GM19023 (cell line): ENCODE data around the gene ERCC4.

Source experiments
- ATAC-seq: cut with Tn5 transposase; IDR thresholded peaks from one replicate; pipeline ENCODE4 v1.9.1; 2021; ENCODE audit warnings: mild to moderate bottlenecking, moderate library complexity; ENCODE audit not compliant: unreplicated experiment

Gene ERCC4

DNA sequence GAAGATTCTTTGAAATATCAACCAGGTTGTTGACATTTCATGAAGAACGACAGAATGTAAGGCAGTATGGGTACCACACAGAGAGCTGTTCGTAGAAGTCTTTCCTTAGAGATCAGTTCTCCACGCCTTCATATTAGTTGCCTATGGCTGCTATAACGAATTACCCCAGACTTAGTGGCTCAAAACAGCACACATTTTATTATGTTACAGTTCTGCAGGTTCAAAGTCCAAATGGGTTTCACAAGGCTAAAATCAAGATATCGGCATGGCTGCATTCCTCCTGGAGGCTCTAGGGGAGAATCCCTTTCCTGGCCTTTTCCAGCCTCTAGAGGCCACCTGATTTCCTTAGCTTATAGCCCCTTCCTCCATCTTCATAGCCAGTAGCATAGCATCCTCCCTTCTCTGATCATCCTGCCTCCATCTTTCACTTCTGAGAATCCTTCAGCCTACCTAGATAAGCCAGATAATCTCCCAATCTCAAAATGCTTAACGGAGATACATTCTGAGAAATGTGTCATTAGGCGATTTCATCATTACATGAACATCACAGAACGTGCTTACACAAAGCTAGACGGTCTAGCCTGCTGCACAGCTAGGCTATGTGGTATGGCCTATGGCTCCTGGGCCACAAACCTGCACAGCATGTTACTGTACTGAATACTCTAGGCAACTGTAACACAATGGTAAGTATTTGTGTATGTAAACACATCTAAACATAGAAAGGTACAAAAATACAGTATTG is 26.0 kb downstream of the ERCC4 start:
- no peak for ATAC-seq

- ATAC-seq: no peak
Observed at GRCh38 chr16:13948086-13948485, 28.1 kb downstream of the ERCC4 start.

- no peak for ATAC-seq
Observed at GRCh38 chr16:13950821-13951547, 31.0 kb downstream of the ERCC4 start.

DNA sequence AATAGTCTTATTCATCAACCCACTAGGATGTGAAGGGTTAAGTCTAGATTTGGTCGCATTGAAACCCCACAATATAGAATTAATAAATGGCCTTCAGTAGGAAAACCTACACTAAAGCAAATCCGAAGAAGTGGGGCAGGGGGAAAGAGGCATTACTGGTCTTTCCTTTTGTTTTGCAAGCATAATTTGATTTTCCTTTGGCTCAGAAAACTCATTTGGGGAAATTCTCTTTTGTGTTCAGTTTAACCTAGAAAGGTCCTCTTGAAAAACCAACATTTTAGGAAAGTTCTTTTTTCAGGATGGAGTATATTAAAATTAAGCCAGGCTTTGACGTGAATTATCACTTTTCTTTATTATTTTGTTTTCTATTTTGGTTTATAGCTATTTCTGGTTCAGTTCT is 31.7 kb downstream of the ERCC4 start:
- no peak for ATAC-seq

- ATAC-seq: no peak
Observed at GRCh38 chr16:13953501-13953900, 33.5 kb downstream of the ERCC4 start.

- no peak for ATAC-seq
Observed at GRCh38 chr16:13956635-13957196, 36.8 kb downstream of the ERCC4 start.

GRCh38 chr16:13957197-13958078 is 37.5 kb downstream of the ERCC4 start:
- peak; percentile 60 for ATAC-seq

- no peak for ATAC-seq
Observed at GRCh38 chr16:13958474-13958873, 38.5 kb downstream of the ERCC4 start.

GRCh38 chr16:13959626-13960025 is 39.7 kb downstream of the ERCC4 start:
- no peak for ATAC-seq

GRCh38 chr16:13961099-13961811 is 41.3 kb downstream of the ERCC4 start:
- ATAC-seq: no peak

DNA sequence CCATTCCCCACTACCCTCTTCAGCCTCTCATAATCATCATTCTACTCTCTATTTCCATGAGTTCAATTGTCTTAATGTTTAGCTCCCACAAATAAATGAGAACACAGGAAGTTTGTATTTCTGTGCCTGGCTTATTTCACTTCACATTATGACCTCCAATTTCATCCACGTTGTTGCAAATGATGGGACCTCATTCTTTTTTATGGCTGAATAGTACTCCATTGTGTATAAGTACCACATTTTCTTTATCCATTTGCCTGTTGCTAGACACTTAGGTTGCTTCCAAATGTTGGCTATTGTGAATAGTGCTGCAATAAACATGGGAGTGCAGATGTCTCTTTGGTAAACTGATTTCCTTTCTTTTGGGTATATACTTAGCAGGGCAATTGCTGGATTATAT is 42.3 kb downstream of the ERCC4 start:
- no peak for ATAC-seq

- ATAC-seq: no peak
Observed at GRCh38 chr16:13968835-13969234, 48.9 kb downstream of the ERCC4 start.

DNA sequence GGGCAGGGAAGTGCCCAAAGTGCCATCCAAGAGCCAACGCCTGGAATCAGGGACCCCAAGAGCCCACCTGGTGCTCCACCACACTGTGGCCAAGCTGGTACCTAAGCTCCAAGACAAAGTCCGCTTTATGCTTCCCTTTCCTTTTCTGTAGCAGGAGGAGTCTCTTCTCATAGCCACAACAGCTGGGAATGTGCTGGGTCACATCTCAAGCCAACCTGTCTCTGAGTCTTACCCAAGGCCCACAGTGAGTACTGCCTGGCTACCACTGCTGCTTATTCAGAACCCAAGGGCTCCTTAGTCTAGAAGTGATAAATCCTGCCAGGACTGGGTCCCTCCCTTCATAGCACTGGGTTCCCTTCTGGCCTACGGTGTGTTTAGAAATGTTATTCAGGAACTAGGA is 49.8 kb downstream of the ERCC4 start:
- ATAC-seq: no peak

DNA sequence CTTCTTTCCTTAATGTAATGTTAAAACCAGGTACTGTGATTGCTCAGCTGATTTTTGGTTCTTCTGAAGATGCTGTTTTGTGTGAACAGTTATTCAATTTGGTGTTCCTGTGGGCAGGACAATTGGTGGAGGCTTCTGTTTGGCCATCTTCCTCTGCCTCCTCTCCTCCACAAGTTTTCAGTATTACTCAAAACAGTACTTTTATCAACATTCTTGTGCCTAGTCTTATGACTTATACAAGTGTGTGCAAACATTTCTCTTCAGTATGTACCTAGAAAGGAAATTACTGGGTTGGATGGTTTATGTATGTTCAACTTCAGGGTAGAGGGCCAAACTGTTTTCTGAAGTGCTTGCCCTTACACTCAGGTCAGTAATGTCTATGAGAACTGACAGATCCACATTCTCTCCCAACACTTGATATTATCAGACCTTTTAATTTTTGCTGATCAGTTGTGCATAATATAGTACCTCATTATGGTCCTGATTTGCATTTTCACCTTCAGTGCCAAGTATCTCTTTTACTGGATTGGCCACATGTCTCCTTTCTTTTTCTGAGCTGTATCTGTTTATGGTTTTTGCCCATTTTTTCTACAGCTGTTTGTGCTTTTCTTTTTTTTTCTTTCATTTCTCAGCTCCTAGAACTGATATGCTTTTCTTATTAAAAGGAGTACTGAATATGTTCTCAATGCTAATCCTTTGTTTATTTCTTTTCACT is 50.9 kb downstream of the ERCC4 start:
- ATAC-seq: no peak

DNA sequence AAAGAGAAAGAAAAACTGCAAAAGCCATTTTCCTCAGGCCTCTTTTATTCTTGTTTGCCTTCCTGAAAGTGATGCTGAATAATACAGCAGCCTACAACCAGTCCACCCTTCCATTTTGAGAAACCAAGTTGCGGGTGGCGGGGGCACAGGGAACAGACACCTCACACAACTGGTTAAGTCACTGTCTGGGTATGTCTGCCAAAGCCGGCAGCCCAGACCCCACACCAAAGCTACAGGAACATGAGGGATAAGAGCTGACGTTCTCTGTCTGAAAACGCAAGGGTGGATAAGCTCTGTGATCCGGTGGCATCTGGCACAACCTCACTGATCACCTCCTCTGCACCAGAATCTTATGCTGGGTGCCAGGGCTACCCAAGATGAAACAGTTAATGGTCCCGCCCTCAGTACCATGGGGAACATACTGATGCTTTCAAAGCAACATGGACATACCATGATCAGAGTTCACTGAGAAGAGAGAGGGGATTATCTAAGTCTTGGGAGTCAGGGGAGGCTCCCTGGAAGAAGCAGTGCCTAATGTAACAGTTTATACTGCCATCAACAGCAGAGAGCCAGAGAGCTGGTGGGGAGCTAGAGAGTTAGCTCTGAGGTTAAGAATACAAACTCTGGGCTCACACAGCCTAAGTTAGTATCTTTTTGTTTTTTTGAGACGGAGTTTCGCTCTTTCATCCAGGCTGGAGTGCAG is 53.5 kb downstream of the ERCC4 start:
- ATAC-seq: no peak

DNA sequence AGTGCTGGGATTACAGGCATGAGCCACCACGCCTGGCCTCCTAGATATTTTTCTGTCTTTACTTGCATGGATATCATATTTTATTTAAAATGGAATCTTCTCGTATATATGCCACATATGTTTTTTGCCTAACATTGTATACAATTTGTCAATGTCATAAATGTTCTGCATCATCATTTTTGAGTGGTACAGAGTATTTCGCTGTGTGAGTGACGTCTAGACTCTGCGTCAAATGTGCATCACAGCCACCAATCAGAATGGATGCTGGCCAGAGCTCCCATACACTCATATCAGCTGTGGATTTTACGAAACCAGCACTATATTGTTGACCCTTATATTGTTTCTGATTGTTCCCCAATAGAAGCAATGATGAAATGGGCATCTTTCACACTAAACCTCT is 57.2 kb downstream of the ERCC4 start:
- ATAC-seq: no peak

DNA sequence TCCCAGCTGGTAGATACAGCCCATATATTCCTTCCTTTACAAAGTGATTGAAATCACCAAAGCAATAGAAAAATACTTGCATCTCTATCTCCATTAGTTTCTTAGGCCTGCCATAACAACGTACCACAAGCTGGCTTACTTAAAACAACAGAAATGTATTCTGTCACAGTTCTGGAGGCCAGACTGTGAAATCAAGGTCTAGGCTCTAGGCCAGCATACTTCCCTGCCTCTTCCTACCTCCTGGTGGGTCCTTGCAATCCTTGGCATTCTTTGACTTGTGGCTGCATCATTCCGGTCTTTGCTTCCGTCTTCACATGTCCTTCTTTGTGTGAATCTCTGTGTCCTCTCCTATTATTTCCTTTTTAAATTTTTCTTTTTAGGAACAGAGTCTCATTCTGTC is 62.5 kb downstream of the ERCC4 start:
- ATAC-seq: no peak

- ATAC-seq: no peak
Observed at GRCh38 chr16:13983625-13984024, 63.7 kb downstream of the ERCC4 start.

- ATAC-seq: no peak
Observed at GRCh38 chr16:13984794-13985193, 64.8 kb downstream of the ERCC4 start.
